ENCODE results near the gene DSCAML1.

DSCAML1 gene

GRCh38 chr11:117390743-117391142, 406.3 kb downstream of the DSCAML1 start:
- no peak for DNase-seq

DNA sequence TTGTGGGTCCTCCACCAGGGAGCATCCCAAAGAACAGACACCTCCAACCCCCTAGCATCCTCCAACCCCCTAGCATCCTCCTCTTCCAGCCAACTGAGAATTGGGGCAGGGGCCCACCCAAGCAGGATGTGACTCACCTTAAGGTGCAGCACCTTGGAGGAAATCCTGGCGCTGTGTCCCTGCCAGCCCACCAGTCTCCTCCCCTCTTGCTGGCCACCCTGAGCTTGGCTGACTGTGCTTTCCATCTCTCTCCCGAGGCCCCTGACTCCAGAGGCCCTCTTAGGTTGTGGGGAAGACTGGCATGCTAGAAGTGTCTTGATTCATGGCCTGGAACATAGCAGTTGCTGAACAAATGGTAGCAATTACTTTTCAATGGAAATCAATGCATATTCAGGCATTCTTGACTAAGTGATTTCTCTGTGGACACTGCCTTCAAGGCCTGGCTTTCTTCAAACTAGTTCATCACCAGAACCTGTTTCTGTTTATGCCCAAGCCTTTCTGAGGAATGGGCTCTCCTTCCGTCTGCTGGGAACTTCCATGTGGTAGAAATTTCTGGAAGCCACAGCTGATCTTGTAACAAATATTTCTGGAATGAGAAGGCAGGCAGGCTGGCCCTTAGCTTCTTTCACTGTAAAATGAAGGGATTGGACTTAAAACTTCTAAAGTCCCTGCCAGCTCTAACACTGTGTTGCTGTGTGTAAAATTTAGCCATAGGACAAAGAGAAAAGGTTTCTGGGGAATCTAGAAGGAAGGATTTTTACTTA, 408.8 kb downstream of the DSCAML1 start:
- DNase-seq, result no peak

DNA sequence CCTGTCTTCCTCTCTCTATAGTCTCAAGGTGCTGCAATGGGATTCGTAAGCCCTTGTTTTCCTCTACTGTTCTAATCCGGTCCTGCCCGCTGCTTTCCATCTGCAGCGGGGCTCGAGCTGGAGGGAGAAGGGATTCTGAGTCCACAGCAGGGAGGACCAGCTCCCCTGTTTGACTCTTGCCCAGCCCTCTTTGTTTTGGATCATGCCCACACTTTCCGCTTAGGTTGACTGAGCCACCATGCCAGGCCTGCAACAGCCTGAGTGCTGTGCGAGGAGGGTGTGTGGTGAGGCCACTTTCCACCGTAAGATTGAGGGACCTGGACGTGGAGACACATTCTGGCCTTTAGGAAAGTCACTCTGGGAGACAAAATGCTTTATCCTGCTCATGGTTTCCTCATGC, 411.1 kb downstream of the DSCAML1 start:
- DNase-seq, result no peak

DNA sequence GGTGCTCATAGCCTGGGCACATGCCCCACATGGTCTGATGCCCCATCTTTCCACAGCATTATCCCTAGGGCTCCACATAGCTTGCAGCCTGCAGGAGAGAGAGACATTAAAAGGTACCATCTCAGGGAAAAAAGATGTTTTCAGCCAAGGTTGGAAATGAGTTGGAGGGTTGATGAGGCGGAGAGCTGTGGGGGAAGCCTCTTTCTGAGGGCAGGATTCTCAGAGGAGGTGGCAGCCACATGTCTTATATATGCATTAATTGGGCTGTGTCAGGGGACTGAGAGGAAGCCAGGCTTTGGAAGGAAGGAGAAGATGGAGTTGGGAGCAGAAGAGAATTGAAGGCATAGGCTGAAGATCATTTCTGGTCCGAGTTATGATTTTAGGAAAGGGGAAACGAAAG, 411.5 kb downstream of the DSCAML1 start:
- DNase-seq, result no peak

DNA sequence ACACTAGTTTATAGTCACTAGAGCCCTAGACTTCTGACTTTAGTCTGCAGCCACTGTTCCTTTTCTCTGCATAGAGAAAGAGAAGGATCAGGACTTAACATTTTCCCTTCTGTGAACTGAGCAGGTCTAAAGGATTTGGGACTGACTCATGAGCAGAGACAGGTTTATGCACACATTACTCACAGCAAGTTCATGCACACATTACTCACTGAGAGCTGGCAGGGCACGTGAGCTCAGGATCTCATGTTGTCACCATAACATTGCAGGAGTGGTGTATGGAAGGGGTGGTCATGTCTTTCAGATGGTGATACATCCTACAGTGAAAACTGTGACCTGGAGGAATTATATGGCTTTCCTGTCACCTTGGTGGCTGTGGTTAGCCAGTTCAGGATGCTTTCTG, 413.0 kb downstream of the DSCAML1 start:
- no peak for DNase-seq

GRCh38 chr11:117382746-117383145, 414.3 kb downstream of the DSCAML1 start:
- DNase-seq, result no peak

DNA sequence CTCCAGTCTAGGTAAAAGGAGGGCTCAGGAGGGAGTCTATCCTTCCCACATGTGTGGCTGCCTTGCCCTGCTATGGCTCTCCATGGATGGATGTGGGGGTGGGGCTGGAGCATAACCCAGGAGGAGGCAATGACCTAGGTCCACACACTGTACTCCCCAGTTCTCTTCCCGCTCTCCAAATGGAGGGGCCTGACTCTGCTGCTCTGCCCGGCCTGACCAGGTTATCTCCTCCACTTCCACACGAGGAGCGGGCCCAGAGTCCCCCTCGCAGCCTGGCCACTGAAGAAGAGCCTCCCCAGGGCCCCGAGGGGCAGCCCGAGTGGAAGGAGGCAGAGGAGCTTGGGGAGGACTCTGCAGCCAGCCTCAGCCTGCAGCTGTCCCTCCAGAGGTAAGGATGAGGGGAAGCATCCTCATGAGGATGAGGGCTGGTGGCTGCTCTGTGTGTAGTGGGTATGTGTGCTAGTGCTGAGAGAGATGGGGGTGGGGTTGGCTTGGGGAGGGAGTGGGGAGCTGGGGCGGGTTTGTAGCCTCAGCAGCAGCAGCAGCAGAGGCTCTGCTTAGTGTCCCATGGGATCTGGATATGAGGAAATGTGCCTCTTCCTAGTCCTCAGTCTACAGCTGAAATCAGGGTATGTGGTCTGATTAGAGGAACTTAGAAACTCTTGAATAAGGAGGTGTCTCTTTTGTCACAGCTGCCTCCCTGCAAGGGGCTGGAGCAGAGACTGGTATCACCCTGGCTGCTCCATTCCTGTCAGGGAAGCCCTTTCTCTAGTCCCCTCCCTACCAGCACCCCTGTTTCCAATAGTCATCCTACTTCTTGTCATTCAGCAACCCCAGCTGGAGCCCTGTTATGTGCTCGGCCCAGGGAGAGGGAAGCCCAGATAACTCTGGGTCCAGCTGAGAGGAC, 415.3 kb downstream of the DSCAML1 start:
- no peak for DNase-seq

- no peak for DNase-seq
Observed at GRCh38 chr11:117380676-117381075, 416.3 kb downstream of the DSCAML1 start.

GRCh38 chr11:117378976-117379865, 417.8 kb downstream of the DSCAML1 start:
- no peak for DNase-seq

Data from MV-4-11 (cell line).